Measurements from ENCODE around the gene ELOVL7.

- TF ChIP-seq CTCF (IDR thresholded peaks at IDR 0.05 in 8 of 11, conservative IDR thresholded peaks at IDR 0.05 in 3 of 11), result no peak
- TF ChIP-seq POLR2A (IDR thresholded peaks at IDR 0.05), result no peak
Observed at GRCh38 chr5:60763061-60763460, 81.0 kb downstream of the ELOVL7 start.
